Stimulated activated naive CD8-positive, alpha-beta T cell treated with anti-CD3 and anti-CD28 coated beads, Interleukin-15, amount 100 ng/mL, for 72 hours (primary cell): ENCODE data around the gene EME2.
A peak's percentile ranks its signal among the peaks of the same experiment; 100 is the strongest.

Experiments
- ATAC-seq: fragments of 150-1000 bp; cut with Tn5 transposase; 2 replicates; pipeline ENCODE4 v1.10.0; 2021; ENCODE audit warnings: mild to moderate bottlenecking, moderate library complexity
- DNase-seq, 2 donors: peaks; one replicate each; pipeline ENCODE4 v3.0.0; 2021 to 2022
- H3K27ac Mint-ChIP-seq, 2 donors: one replicate each; pipeline ENCODE4 v1.8.0; 2022; ENCODE audit warnings: mild to moderate bottlenecking in 2 of 2, mixed read lengths in 2 of 2, moderate library complexity in 2 of 2
- H3K27me3 Mint-ChIP-seq: one replicate; pipeline ENCODE4 v1.8.0; 2022; ENCODE audit warnings: mixed read lengths
- H3K4me1 Mint-ChIP-seq: one replicate; pipeline ENCODE4 v1.8.0; 2022; ENCODE audit warnings: mild to moderate bottlenecking, mixed read lengths
- H3K4me3 Mint-ChIP-seq, 2 donors: one replicate each; pipeline ENCODE4 v1.8.0; 2022; ENCODE audit warnings: mild to moderate bottlenecking in 2 of 2, mixed read lengths in 2 of 2, moderate library complexity in 1 of 2
- H3K9me3 Mint-ChIP-seq, 2 donors: one replicate each; pipeline ENCODE4 v1.8.0; 2022; ENCODE audit warnings: mixed read lengths in 2 of 2

The EME2 gene

GRCh38 chr16:1759511-1759910, 13.1 kb upstream of the EME2 start:
- H3K4me1 Mint-ChIP-seq: peaks cover 16% of the 10 kb centered on the region
- no peaks in the 10 kb centered on the region for H3K27me3 Mint-ChIP-seq
- no peak overlapping the region for H3K4me3 Mint-ChIP-seq
- ATAC-seq (no peak), DNase-seq (no peak)
- H3K9me3 Mint-ChIP-seq: no peaks in the 10 kb centered on the region
- no peak overlapping the region for H3K27ac Mint-ChIP-seq

GRCh38 chr16:1760911-1761310, 11.7 kb upstream of the EME2 start:
- peaks cover 16% of the 10 kb centered on the region for H3K4me1 Mint-ChIP-seq
- no peak for ATAC-seq
- no peak for DNase-seq
- H3K27me3 Mint-ChIP-seq: no peaks in the 10 kb centered on the region
- no peak overlapping the region for H3K4me3 Mint-ChIP-seq
- H3K27ac Mint-ChIP-seq: peak overlapping the region in 1 of 2 donors; percentile 23
- H3K9me3 Mint-ChIP-seq: no peaks in the 10 kb centered on the region

- H3K4me3 Mint-ChIP-seq: no peak overlapping the region
- no peaks in the 10 kb centered on the region for H3K9me3 Mint-ChIP-seq
- no peak for DNase-seq
- peaks cover 12% of the 10 kb centered on the region for H3K4me1 Mint-ChIP-seq
- ATAC-seq: no peak
- no peaks in the 10 kb centered on the region for H3K27me3 Mint-ChIP-seq
- H3K27ac Mint-ChIP-seq: peak overlapping the region in 1 of 2 donors; percentile 8
Observed at GRCh38 chr16:1761751-1762150, 10.9 kb upstream of the EME2 start.

- Mint-ChIP-seq H3K4me3 (no peak overlapping the region), H3K27ac (no peak overlapping the region), H3K4me1 (peaks cover 6% of the 10 kb centered on the region), H3K27me3 (no peaks in the 10 kb centered on the region), H3K9me3 (no peaks in the 10 kb centered on the region)
- ATAC-seq (no peak), DNase-seq (no peak)
Observed at GRCh38 chr16:1762196-1762878, 10.3 kb upstream of the EME2 start.

GRCh38 chr16:1762879-1763520, 9.6 kb upstream of the EME2 start:
- ATAC-seq (no peak), DNase-seq (no peak)
- no peak overlapping the region for H3K4me3 Mint-ChIP-seq
- no peaks in the 10 kb centered on the region for H3K27me3 Mint-ChIP-seq
- peaks cover under 1% of the 10 kb centered on the region for H3K4me1 Mint-ChIP-seq
- H3K27ac Mint-ChIP-seq: no peak overlapping the region
- no peaks in the 10 kb centered on the region for H3K9me3 Mint-ChIP-seq

- no peaks in the 10 kb centered on the region for H3K9me3 Mint-ChIP-seq
- ATAC-seq: no peak
- H3K27me3 Mint-ChIP-seq: no peaks in the 10 kb centered on the region
- no peak overlapping the region for H3K27ac Mint-ChIP-seq
- no peak overlapping the region for H3K4me3 Mint-ChIP-seq
- H3K4me1 Mint-ChIP-seq: peaks cover 9% of the 10 kb centered on the region
- DNase-seq: no peak
Observed at GRCh38 chr16:1763521-1764511, 8.8 kb upstream of the EME2 start.

- Mint-ChIP-seq H3K4me3 (no peak overlapping the region), H3K9me3 (no peaks in the 10 kb centered on the region), H3K4me1 (peaks cover 20% of the 10 kb centered on the region), H3K27ac (no peak overlapping the region), H3K27me3 (no peaks in the 10 kb centered on the region)
- no peak for DNase-seq
- ATAC-seq: no peak
Observed at GRCh38 chr16:1764971-1765370, 7.6 kb upstream of the EME2 start.

- Mint-ChIP-seq H3K9me3 (no peaks in the 10 kb centered on the region), H3K27me3 (no peaks in the 10 kb centered on the region), H3K4me3 (no peak overlapping the region), H3K27ac (no peak overlapping the region), H3K4me1 (peaks cover 27% of the 10 kb centered on the region)
- no peak for ATAC-seq
- no peak for DNase-seq
Observed at GRCh38 chr16:1765826-1766225, 6.8 kb upstream of the EME2 start.

- Mint-ChIP-seq H3K27me3 (no peaks in the 10 kb centered on the region), H3K4me3 (no peak overlapping the region), H3K27ac (no peak overlapping the region), H3K4me1 (peaks cover 27% of the 10 kb centered on the region), H3K9me3 (no peaks in the 10 kb centered on the region)
- DNase-seq (no peak), ATAC-seq (no peak)
Observed at GRCh38 chr16:1766231-1766630, 6.4 kb upstream of the EME2 start.

GRCh38 chr16:1766701-1767100, 5.9 kb upstream of the EME2 start:
- Mint-ChIP-seq H3K4me1 (peaks cover 28% of the 10 kb centered on the region), H3K27ac (peak overlapping the region in 1 of 2 donors; percentile 49), H3K4me3 (no peak overlapping the region), H3K27me3 (no peaks in the 10 kb centered on the region), H3K9me3 (no peaks in the 10 kb centered on the region)
- no peak for DNase-seq
- no peak for ATAC-seq

- no peaks in the 10 kb centered on the region for H3K27me3 Mint-ChIP-seq
- DNase-seq: no peak
- H3K9me3 Mint-ChIP-seq: no peaks in the 10 kb centered on the region
- peak overlapping the region in 1 of 2 donors; percentile 68 for H3K27ac Mint-ChIP-seq
- H3K4me1 Mint-ChIP-seq: peaks cover 34% of the 10 kb centered on the region
- no peak overlapping the region for H3K4me3 Mint-ChIP-seq
- no peak for ATAC-seq
Observed at GRCh38 chr16:1767116-1767994, 5.3 kb upstream of the EME2 start.

- no peak for ATAC-seq
- no peaks in the 10 kb centered on the region for H3K27me3 Mint-ChIP-seq
- H3K27ac Mint-ChIP-seq: peak overlapping the region in 1 of 2 donors; percentile 68
- H3K9me3 Mint-ChIP-seq: no peaks in the 10 kb centered on the region
- peaks cover 35% of the 10 kb centered on the region for H3K4me1 Mint-ChIP-seq
- DNase-seq: no peak
- H3K4me3 Mint-ChIP-seq: peak overlapping the region in 1 of 2 donors; percentile 17
Observed at GRCh38 chr16:1768061-1768766, 4.4 kb upstream of the EME2 start.

GRCh38 chr16:1768767-1769401, 3.7 kb upstream of the EME2 start:
- H3K4me3 Mint-ChIP-seq: peak overlapping the region in 1 of 2 donors; percentile 12
- no peaks in the 10 kb centered on the region for H3K9me3 Mint-ChIP-seq
- H3K27me3 Mint-ChIP-seq: no peaks in the 10 kb centered on the region
- no peak for DNase-seq
- no peak for ATAC-seq
- H3K27ac Mint-ChIP-seq: peak overlapping the region in 1 of 2 donors; percentile 57
- peaks cover 37% of the 10 kb centered on the region for H3K4me1 Mint-ChIP-seq
